GM21381 (cell line): ENCODE measurements around the gene ATG9A.

Source experiments
- ATAC-seq: cut with Tn5 transposase; IDR thresholded peaks from one replicate; pipeline ENCODE4 v1.9.1; 2021; ENCODE audit warnings: mild to moderate bottlenecking, moderate library complexity; ENCODE audit not compliant: unreplicated experiment

Gene ATG9A

DNA sequence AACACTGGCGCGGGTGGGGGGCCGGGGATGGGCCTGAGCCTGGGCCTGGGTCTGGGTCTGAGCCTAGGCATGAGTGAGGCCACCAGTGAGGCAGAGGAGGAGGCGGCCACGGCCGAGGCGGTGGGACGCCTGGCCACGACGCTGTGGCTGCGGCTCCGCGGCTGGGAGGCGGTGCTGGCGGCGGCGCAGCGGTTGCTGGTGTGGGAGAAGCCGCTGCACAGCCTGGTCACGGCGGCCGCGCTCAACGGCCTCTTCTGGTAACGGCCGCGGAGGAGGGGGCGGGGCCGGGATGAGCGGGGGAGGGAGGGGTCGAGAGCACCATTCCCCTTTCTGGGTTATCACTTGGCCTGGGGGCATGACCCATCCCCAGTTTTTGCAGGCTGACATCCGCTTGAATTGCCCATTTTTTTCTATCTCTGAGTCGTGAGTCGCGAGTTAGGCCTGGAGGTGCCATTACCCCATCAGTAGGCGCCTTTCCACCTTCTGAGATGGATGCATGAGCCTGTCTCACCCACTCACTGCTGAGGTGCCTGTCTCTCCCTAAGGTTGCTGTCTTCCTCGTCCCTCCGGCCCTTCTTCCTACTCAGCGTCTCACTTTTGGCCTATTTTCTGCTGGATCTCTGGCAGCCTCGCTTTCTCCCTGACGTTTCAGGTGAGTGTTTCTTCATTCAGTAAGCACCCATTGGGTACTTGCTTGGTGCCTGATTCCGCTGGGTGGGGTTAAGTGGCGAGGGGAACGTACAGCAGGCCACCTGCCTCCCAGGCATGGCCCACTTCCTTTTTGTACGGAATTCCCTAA is 50.9 kb downstream of the ATG9A start:
- ATAC-seq = peak; percentile 11

DNA sequence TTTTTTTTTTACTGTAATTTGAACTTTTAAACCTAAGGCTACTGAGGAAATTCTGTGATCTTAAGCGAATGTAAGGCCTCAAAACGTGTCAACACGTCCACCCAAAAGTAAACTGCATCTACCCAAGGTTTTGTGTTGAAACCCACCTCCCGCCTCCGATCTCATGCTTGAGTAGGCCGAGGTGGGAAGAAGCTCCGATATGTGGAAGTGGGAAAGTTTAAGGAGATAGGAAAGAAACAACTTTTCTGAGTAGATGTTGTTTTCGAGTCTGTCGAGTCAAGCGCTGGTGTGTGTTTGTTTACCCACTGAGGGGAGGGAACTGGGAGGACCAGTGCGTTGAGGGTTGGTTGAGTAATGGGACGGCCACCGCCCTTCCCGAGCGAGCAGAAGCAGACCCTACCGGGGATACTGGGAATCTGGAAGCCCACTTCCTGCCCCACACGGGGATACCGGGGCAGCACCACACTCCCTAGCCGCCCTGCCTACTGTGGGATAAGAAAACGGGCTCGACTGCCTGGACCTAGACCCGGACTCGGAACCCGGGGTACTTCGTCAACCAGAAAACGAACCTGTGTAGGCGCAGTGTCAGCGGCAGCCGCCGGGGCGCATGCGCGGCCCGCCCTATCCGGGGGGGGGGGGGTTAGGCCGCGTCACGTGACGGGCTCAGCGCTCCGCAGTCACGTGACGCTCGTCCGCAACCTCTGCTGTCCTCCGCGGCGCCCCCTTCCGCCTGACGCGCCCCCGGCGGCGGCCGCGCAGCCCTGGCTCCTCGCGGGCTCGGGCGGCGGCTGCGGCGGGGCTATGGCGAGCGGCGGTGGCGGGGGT is 51.7 kb downstream of the ATG9A start, which contains the start of gene RETREG2:
Gene RETREG2 (plus strand): TSS at position 724 of the 825 bp plus-strand sequence. CDS start 78 bp downstream, at position 802.
- peak; percentile 47 for ATAC-seq

DNA sequence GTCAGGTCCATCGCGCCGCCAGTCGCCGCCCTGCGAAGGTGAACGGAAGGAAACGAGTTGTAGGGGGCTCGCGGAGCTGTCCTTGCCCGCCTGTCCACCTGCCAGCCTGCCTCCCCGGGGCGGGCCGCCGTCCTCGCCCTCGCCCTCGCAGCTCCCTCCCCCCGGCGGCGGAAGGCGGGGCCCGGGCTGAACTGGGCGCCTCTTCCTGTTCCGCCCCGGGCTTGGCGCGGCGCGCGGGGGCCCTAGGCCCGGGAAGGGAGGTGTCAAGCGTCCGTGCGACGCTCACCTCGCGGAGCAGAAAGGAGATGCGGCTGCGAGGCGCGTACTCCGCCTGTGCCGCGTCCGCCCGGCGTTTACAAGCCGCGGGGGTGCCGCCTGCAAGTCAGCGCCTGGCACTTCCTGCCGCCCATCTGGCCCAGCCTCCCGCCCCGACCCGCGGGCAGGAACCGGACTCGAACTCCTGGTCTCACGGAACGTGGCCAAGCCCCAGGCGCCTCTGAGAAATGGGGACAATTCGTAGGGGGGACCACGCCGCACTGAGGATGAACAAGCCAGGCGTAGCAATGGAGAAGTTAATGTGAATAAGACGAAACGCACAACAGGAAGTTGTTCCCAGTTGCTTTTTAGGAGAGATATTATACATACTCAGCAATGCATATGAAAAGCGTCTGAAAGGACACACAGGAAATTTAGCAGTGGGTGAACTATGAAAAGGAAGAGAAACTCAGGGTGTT is 52.5 kb downstream of the ATG9A start, which contains the start of gene CNPPD1:
Gene CNPPD1 (minus strand): TSS at position 108 of the 734 bp plus-strand sequence. CDS start 97 bp downstream, at position 11.
- ATAC-seq = peak; percentile 63

DNA sequence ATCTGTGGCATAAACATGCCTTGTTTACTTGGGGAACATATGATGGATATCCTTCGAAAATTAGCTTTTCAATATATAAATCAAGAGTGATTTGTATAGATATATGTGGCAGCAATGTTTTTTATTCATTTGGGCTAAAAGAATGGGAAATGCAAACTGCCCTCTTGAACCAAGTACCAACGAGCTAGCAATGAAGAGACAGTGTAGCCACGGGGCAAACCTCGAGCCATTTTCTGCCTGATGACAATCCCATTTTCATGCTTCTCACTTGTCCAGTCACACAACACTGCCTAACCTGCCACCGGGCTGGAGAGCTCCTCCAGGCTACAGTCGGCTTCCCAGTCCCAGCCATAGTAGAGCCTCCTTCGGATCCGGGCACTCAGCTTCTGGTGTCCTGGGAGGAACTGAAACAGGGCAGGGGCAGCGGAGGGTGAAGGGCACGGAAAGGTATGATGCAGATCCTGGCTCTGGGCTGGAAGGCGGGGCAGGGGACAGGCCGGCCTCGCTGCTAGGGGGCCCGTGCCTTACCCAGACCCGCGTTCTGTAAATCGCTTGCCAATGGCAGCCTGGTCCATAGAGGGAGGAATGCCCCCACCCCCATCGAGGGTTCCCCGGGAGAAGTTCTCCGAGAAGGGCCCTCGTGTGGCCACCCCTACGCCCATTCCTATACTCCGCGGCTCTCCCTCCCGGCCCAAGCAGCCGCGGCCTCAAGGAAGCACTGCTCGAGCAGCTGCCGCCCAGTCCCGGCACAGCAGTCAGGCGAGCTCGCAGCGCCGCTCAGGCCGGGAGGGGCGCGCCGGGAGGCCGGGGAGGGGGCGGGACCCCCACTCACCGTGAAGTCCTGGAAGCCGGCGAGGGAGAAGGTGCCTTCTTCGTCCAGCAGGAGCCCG is 53.3 kb downstream of the ATG9A start:
- peak; percentile 14 for ATAC-seq

DNA sequence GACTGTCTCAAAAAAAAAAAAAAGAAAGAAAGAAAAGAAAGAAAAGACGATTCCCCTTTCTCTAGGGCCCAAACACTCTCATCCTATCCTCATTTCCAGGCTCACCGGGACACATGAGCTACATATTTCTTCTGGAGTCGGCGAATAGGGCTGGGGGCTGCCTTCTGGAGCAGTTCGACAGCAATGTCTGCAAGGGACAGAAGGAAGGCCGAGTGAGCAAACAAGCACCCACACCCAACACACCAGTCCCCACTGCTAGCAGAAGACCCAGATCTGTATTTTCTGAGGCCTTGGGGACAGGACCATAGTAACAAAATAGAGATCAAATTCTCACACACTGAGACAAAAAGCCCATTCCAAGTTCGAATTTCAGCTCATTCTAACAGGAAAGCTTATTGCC is 54.0 kb downstream of the ATG9A start:
- ATAC-seq = no peak

DNA sequence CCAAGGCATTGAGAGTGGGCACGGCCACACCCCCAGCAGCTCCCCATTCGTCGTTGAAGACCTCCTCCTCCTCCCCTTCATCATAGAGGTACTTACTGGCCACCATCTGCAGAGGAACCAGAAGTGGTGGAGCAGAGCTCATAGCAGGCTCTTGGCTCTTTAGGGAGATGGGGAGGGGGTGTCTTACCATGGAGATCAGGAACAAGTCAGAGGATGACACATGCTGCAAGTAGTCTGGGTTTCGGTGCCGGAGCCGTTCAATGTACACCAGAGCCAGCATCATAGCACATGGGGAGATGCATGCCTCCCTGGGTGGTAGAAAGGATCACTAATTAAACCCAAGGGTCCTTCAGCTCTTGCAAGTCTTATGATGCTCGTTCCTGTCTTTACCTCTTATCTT is 54.6 kb downstream of the ATG9A start:
- no peak for ATAC-seq

DNA sequence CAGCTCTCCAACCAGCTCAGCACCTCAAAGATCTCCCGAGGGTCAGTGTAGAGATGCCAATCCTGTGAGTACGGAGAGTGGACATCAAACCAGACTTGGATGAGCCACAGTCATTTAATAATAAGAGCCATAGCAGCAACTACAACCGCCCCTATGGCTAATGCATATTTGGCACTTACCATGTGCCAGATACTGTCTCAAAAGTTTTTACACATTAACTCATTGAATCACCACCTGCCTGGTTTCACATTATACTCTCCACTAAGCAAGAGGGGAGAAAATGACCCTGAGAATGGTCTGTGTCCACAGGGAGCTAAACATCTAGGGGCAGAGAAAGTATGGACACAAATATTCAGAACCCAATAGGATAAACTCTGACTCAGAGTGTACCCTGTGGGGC is 55.3 kb downstream of the ATG9A start:
- no peak for ATAC-seq

DNA sequence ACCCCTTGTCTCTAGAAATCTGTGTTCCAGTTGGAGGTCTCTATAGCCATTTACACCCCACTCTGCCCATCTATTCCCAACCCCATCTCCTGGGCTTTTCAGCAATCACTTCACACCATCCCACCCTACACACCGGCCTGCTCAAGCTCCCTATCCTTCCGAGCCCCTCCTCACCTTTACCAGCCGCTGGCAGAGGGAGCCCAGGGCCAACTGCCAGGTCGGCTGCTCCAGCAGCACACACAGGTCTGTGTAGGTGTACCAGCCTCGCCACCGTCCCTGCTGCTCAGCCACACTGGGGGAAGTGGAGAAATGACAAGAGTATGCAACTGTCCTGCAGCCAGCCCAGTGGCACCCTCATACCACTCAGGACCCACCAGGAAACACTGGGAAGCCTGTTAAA is 56.3 kb downstream of the ATG9A start:
- ATAC-seq = no peak

DNA sequence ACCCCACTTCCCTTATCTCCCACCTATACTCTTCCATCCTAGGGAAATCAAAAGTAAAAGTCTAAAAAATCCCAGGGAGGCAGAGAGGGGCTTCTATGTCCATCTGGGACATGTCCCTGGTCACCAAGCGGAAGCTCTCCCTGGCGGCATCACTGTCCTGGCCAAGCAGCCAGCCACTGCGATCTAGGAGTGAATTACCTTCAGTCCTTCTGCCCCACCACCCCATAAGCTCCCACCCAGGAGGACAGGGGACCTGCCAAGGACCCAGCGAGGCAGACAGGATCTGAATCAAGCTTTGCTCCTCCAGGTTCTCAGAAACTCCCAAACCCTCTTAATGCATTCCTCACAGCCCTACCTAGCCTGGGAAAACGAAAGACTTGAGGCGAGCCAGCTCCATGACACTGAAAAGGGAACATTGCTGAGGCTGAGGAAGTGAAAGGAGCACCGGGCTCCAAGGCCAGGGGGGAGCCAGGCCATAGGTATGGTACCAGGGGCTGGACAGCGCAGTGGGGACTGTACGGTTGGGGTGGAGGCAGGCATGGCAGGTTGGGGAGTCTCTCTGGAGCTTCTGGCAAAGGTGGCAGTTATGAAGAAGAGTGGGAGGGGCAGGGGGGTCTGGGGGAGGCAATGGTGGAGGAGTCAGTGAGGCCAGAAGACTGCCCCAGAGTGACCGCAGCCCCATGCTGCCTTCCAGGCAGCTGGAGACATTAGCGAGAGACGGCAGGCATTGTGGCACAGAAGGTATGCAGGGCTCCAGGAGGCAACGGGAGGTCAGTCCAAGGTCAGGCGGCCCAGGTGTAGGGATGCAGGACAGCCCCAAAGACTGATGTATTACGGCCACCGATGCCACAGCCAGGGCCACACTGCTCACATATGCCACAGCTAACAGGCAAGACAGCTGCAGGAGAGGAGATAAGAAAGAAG is 56.9 kb downstream of the ATG9A start:
- ATAC-seq = no peak

DNA sequence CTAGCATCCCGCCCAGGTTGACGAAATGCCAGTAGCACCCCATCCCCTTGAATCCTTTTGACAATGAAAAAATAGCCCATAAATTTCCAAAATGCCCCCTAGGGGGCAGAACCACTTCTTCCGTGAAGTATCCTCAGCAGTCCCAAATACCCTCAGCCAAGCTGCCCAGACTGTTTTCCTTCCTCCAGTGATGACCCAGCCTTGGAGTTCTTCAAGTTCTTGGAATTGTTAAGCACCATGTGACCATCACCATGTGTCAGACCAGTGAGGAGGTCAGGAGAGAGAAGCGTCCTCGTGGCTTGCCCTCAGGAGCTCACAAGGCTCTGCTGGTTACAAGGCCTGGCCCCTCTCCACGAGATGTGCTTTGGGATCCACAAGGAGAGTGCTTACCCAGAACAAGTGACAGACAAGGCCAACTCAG is 58.2 kb downstream of the ATG9A start:
- no peak for ATAC-seq

DNA sequence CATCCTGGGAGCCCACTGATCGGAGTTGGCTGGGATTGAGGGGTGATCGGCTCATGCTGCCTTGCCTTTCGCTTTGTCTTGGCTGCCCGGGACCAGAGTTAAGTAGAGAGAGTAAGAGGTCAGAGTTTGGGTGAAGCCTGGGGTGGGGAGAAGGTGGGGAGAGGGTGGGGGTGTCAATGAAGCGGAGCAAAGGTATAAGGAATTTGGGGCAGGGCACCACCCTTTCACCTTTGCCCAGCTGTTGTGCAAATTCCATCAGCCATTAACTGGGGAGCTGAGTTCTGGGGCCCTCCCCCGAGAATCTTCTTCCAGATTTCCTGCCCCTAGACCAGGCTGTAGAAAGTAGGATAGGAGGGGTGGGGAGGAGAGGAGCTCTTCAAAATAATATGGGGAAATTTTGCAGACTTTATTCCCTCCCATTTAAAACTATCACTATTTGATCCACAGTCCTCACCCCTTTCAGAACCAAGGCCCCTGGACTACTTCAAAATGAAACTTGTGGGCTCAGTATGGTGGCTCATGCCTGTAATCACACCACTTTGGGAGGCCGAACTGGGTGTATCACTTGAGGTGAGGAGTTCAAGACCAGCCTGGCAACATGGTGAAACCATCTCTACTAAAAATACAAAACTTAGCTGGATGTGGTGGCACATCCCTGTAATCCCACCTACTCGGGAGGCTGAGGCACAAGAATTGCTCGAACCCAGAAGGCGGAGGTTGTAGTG is 59.3 kb downstream of the ATG9A start, which contains the start of gene SLC23A3:
Gene SLC23A3 (minus strand): TSS at position 100 of the 725 bp plus-strand sequence. CDS start 45 bp downstream, at position 55.
- ATAC-seq = no peak
